BJ (cell line): ENCODE data around the gene GCK. TPM values are rescaled to one million over a fixed set of nuclear protein-coding genes. Genes with fewer than 3 reads are reported as not detected.
"Not testable (repeated sequence)": the region's sequence is repeated elsewhere in the genome, so short reads cannot be mapped to it uniquely, and the experiment has no call there.

Experiments
- CTCF ChIA-PET: fragments of 350-600 bp; formaldehyde crosslinking; extraction: SDS; loops from one replicate; lab custom pipeline; 2021; ENCODE audit warnings: antibody characterized with exemption, inconsistent platforms; lab: Yijun Ruan, JAX
- POLR2A ChIA-PET: fragments of 300-600 bp; sonication (Branson Sonifier 250); formaldehyde crosslinking; extraction: SDS; loops from one replicate; lab custom pipeline; 2021; ENCODE audit warnings: antibody characterized with exemption; lab: Charles Lee
- DNase-seq: peaks from one replicate; pipeline ENCODE4 v3.0.0-alpha.2; 2011; ENCODE audit warnings: low read depth
- H3K27me3 ChIP-seq: 2 replicates; pipeline ENCODE4 v1.6.0; 2011; ENCODE audit warnings: low read length; ENCODE audit not compliant: control insufficient read depth, insufficient read depth
- H3K36me3 ChIP-seq: 2 replicates; pipeline ENCODE4 v1.5.1; 2011; ENCODE audit warnings: low read length; ENCODE audit not compliant: control insufficient read depth, insufficient read depth
- H3K4me3 ChIP-seq: 2 replicates; pipeline ENCODE4 v1.5.1; 2011; ENCODE audit warnings: low read depth, mild to moderate bottlenecking, control low read depth, low read length
- CTCF ChIP-seq: IDR thresholded peaks from 2 replicates; pipeline ENCODE4 v1.5.1; 2011; ENCODE audit warnings: low read depth, mild to moderate bottlenecking, control low read depth, inconsistent platforms, low read length, moderate library complexity; ENCODE audit not compliant: insufficient read depth
- polyA plus RNA-seq: library from polyadenylated mRNA; depleted of rRNA; stranded (reverse); fragments of >200 nt; gene quantifications from 2 replicates; pipeline ENCODE4 v1.2.3, GENCODE V29; 2011

GCK gene
- polyA plus RNA-seq, 1 experiment, result 0.40 TPM

- Histone ChIP-seq H3K27me3 (peaks cover 5% of the 10 kb centered on the region), H3K36me3 (no peaks in the 10 kb centered on the region), H3K4me3 (no peak overlapping the region)
- no peak for TF ChIP-seq CTCF
- DNase-seq, result no peak
- ChIA-PET POLR2A (no interaction called here), CTCF (no interaction called here)
Measured at GRCh38 chr7:44182827-44183226, 6.4 kb downstream of the GCK start.

GRCh38 chr7:44180631-44181030 lies 8.6 kb downstream of the GCK start:
- no peaks in the 10 kb centered on the region for H3K36me3 ChIP-seq
- H3K27me3 ChIP-seq, result peaks cover 8% of the 10 kb centered on the region
- POLR2A ChIA-PET, result no interaction called here
- CTCF ChIA-PET, result no interaction called here
- TF ChIP-seq CTCF, result no peak
- H3K4me3 ChIP-seq, result no peak overlapping the region
- no peak for DNase-seq

GRCh38 chr7:44177570-44178131 lies 11.6 kb downstream of the GCK start:
- TF ChIP-seq CTCF, result no peak
- CTCF ChIA-PET, result interaction anchor here (0.9 to 1.5 kb wide), 2 partner anchors 17 to 19 kb away, joined by 3 to 7 read pairs; no protein-coding TSS in a partner anchor
- H3K4me3 ChIP-seq, result no peak overlapping the region
- POLR2A ChIA-PET, result no interaction called here
- H3K27me3 ChIP-seq, result peaks cover 11% of the 10 kb centered on the region
- no peaks in the 10 kb centered on the region for H3K36me3 ChIP-seq
- DNase-seq, result no peak

- no peak for TF ChIP-seq CTCF
- ChIA-PET CTCF (interaction anchor here (1.0 to 1.5 kb wide), 3 partner anchors 10 to 46 kb away, joined by 3 to 7 read pairs (median 3); no protein-coding TSS in a partner anchor), POLR2A (no interaction called here)
- no peak overlapping the region for H3K4me3 ChIP-seq
- peaks cover 7% of the 10 kb centered on the region for H3K27me3 ChIP-seq
- no peaks in the 10 kb centered on the region for H3K36me3 ChIP-seq
- DNase-seq, result no peak
Measured at GRCh38 chr7:44176486-44176885, 12.8 kb downstream of the GCK start.

- ChIA-PET POLR2A (no interaction called here), CTCF (interaction anchor here (1.0 to 1.5 kb wide), 3 partner anchors 11 to 45 kb away, joined by 3 to 7 read pairs (median 3); no protein-coding TSS in a partner anchor)
- Histone ChIP-seq H3K4me3 (no peak overlapping the region), H3K27me3 (peaks cover 7% of the 10 kb centered on the region), H3K36me3 (no peaks in the 10 kb centered on the region)
- TF ChIP-seq CTCF, result no peak
- DNase-seq, result no peak
Measured at GRCh38 chr7:44175730-44176129, 13.5 kb downstream of the GCK start.

GRCh38 chr7:44174694-44174948 lies 14.6 kb downstream of the GCK start:
- CTCF ChIA-PET, result not testable (repeated sequence)

More at GRCh38 chr7:44174694-44174948, 14.6 kb downstream of the GCK start:
- H3K36me3 ChIP-seq, POLR2A ChIA-PET, H3K4me3 ChIP-seq, H3K27me3 ChIP-seq, DNase-seq: not testable (repeated sequence)
